H9 (cell line): ENCODE data around the gene SMARCC2. TPM values are rescaled to one million over a fixed set of nuclear protein-coding genes. Genes with fewer than 3 reads are reported as not detected.

Source experiments
- DNase-seq: peaks from one replicate; pipeline ENCODE4 v3.0.0-alpha.2; 2017
- H2AFZ ChIP-seq: one replicate; pipeline ENCODE4 v1.6.1; 2013; ENCODE audit warnings: mild to moderate bottlenecking, low read length, control low read depth, moderate library complexity
- H2AK5ac ChIP-seq: 2 replicates; pipeline ENCODE4 v1.6.1; 2013; ENCODE audit warnings: low read length, control low read depth, mixed read lengths; ENCODE audit not compliant: insufficient read length
- H2BK120ac ChIP-seq: one replicate; pipeline ENCODE4 v1.6.1; 2013; ENCODE audit warnings: low read depth, mild to moderate bottlenecking, low read length, control low read depth, inconsistent platforms; ENCODE audit not compliant: poor library complexity, severe bottlenecking
- H2BK12ac ChIP-seq: 2 replicates; pipeline ENCODE4 v1.6.1; 2013; ENCODE audit warnings: low read length, control low read depth, mixed read lengths, low read depth; ENCODE audit not compliant: insufficient read length
- H2BK15ac ChIP-seq: 2 replicates; pipeline ENCODE4 v1.6.1; 2013; ENCODE audit warnings: low read depth, low read length, control low read depth
- H2BK20ac ChIP-seq: one replicate; pipeline ENCODE4 v1.6.1; 2013; ENCODE audit warnings: low read depth, mild to moderate bottlenecking, low read length, control low read depth, inconsistent platforms; ENCODE audit not compliant: poor library complexity, severe bottlenecking
- H2BK5ac ChIP-seq: 2 replicates; pipeline ENCODE4 v1.6.1; 2013; ENCODE audit warnings: low read length, control low read depth, mixed read lengths; ENCODE audit not compliant: insufficient read length
- H3K14ac ChIP-seq: 2 replicates; pipeline ENCODE4 v1.6.1; 2013; ENCODE audit warnings: low read length, control low read depth; ENCODE audit not compliant: insufficient read depth
- H3K18ac ChIP-seq: 2 replicates; pipeline ENCODE4 v1.6.1; 2013; ENCODE audit warnings: low read depth, mild to moderate bottlenecking, mixed read lengths, low read length, control low read depth; ENCODE audit not compliant: insufficient read length
- H3K23ac ChIP-seq: 2 replicates; pipeline ENCODE4 v1.6.1; 2013; ENCODE audit warnings: low read length, control low read depth, mixed read lengths, low read depth; ENCODE audit not compliant: insufficient read length
- H3K23me2 ChIP-seq: 2 replicates; pipeline ENCODE4 v1.6.1; 2013; ENCODE audit warnings: low read depth, mild to moderate bottlenecking, mixed read lengths, low read length, control low read depth; ENCODE audit not compliant: insufficient read length, poor library complexity, severe bottlenecking
- H3K27ac ChIP-seq: 2 replicates; pipeline ENCODE4 v1.5.1; 2013; ENCODE audit warnings: low read length, control low read depth, mixed read lengths, low read depth; ENCODE audit not compliant: insufficient read length
- H3K27me3 ChIP-seq: 2 replicates; pipeline ENCODE4 v1.6.1; 2013; ENCODE audit warnings: low read length, control low read depth, inconsistent platforms; ENCODE audit not compliant: insufficient read depth
- H3K4ac ChIP-seq: 2 replicates; pipeline ENCODE4 v1.6.1; 2013; ENCODE audit warnings: low read depth, mild to moderate bottlenecking, control low read depth, inconsistent platforms, low read length, moderate library complexity
- H3K4me1 ChIP-seq: 2 replicates; pipeline ENCODE4 v1.6.1; 2013; ENCODE audit warnings: low read length, control low read depth, inconsistent platforms; ENCODE audit not compliant: insufficient read depth
- H3K4me2 ChIP-seq: 2 replicates; pipeline ENCODE4 v1.6.1; 2013; ENCODE audit warnings: low read length, control low read depth, mixed read lengths; ENCODE audit not compliant: insufficient read length, insufficient read depth
- H3K56ac ChIP-seq: 2 replicates; pipeline ENCODE4 v1.6.1; 2013; ENCODE audit warnings: low read depth, mild to moderate bottlenecking, mixed read lengths, low read length, control low read depth; ENCODE audit not compliant: insufficient read length
- H3K79me1 ChIP-seq: 2 replicates; pipeline ENCODE4 v1.6.1; 2013; ENCODE audit warnings: low read depth, mild to moderate bottlenecking, moderate library complexity, low read length, control low read depth, inconsistent platforms; ENCODE audit not compliant: insufficient read depth, poor library complexity, severe bottlenecking
- H3K79me2 ChIP-seq: 2 replicates; pipeline ENCODE4 v1.6.1; 2013; ENCODE audit warnings: low read length, control low read depth, inconsistent platforms; ENCODE audit not compliant: insufficient read depth
- H3K9ac ChIP-seq: 2 replicates; pipeline ENCODE4 v1.6.1; 2013; ENCODE audit warnings: low read length, control low read depth, mixed read lengths; ENCODE audit not compliant: insufficient read length; ENCODE audit errors: extremely low read depth
- H3K9me3 ChIP-seq: one replicate; pipeline ENCODE4 v1.6.1; 2013; ENCODE audit warnings: low read depth, low read length, inconsistent platforms; ENCODE audit not compliant: control insufficient read depth
- H3T11ph ChIP-seq: one replicate; pipeline ENCODE4 v1.6.1; 2013; ENCODE audit warnings: mild to moderate bottlenecking, low read length, control low read depth, inconsistent platforms
- H4K20me1 ChIP-seq: one replicate; pipeline ENCODE4 v1.6.1; 2013; ENCODE audit not compliant: control insufficient read depth, insufficient read length, insufficient read depth
- H4K5ac ChIP-seq: 2 replicates; pipeline ENCODE4 v1.6.1; 2013; ENCODE audit warnings: low read depth, mild to moderate bottlenecking, mixed read lengths, low read length, control low read depth; ENCODE audit not compliant: insufficient read length
- H4K8ac ChIP-seq: replicated peaks from 2 replicates; pipeline ENCODE4 v1.6.1; 2013; ENCODE audit warnings: low read length, control low read depth, mixed read lengths, low read depth; ENCODE audit not compliant: insufficient read length
- H4K91ac ChIP-seq: 2 replicates; pipeline ENCODE4 v1.6.1; 2013; ENCODE audit warnings: low read depth, mild to moderate bottlenecking, moderate library complexity, mixed read lengths, low read length, control low read depth; ENCODE audit not compliant: insufficient read length
- H3K27ac Mint-ChIP-seq, 3 experiments: 2 replicates in 2 of 3; 3 replicates in 1 of 3; pipeline ENCODE4 v1.8.0; 2020 to 2021; ENCODE audit warnings: mixed read lengths in 3 of 3, mild to moderate bottlenecking in 1 of 3, moderate library complexity in 1 of 3
- H3K27me3 Mint-ChIP-seq: 2 replicates; pipeline ENCODE4 v1.8.0; 2021; ENCODE audit warnings: low read depth, mild to moderate bottlenecking, moderate library complexity, mixed read lengths
- H3K36me3 Mint-ChIP-seq, 3 experiments: 2 replicates in 2 of 3; 3 replicates in 1 of 3; pipeline ENCODE4 v1.8.0; 2020 to 2021; ENCODE audit warnings: low read depth in 3 of 3, mixed read lengths in 3 of 3; ENCODE audit not compliant: insufficient read depth in 1 of 3
- H3K4me1 Mint-ChIP-seq, 2 experiments: 2 replicates each; pipeline ENCODE4 v1.8.0; 2020; ENCODE audit warnings: mixed read lengths in 2 of 2
- H3K4me3 Mint-ChIP-seq, 2 experiments: 2 replicates in 1 of 2; 3 replicates in 1 of 2; pipeline ENCODE4 v1.8.0; 2020 to 2021; ENCODE audit warnings: mild to moderate bottlenecking in 2 of 2, mixed read lengths in 2 of 2, moderate library complexity in 1 of 2
- H3K9me3 Mint-ChIP-seq, 2 experiments: 2 replicates in 1 of 2; 3 replicates in 1 of 2; pipeline ENCODE4 v1.8.0; 2020; ENCODE audit warnings: mild to moderate bottlenecking in 2 of 2, mixed read lengths in 2 of 2, moderate library complexity in 1 of 2
- CTCF ChIP-seq: fragments of 200-600 bp; sonication (generic); conservative IDR thresholded peaks from 3 replicates; pipeline ENCODE4 v1.8.0; 2021; ENCODE audit warnings: antibody characterized with exemption, mild to moderate bottlenecking
- WGBS: extraction: QIAGEN DNeasy Blood & Tissue Kit; methylation state at CpG from one replicate; pipeline ENCODE4 v1.1.7; 2013; ENCODE audit warnings: missing lambda C conversion rate, low lambda C conversion rate, mixed read lengths; ENCODE audit not compliant: insufficient read length; ENCODE audit errors: extremely low coverage; 5-methylcytosine and 5-hydroxymethylcytosine counted together
- total RNA-seq: library from RNA; stranded (reverse); gene quantifications from 2 replicates; pipeline ENCODE4 v1.2.1, GENCODE V29; 2021

Gene SMARCC2
- total RNA-seq, 1 experiment from 2014 or later = 86.9 TPM

GRCh38 chr12:56220611-56221231 is 31.4 kb upstream of the SMARCC2 start:
- Mint-ChIP-seq H3K36me3 (peaks cover 15 to 25% (median 19%) of the 10 kb centered on the region in 3 experiments), H3K9me3 (no peaks in the 10 kb centered on the region; a peak in 1 of 5 replicates), H3K4me1 (peaks cover 32 to 39% of the 10 kb centered on the region in 2 experiments), H3K4me3 (peak overlapping the region; percentile 98 to 99), H3K27me3 (no peaks in the 10 kb centered on the region; the same call in 1 of the 2 replicates), H3K27ac (peak overlapping the region; percentile 98)
- Histone ChIP-seq H2BK5ac (no peak overlapping the region), H3K4me2 (peak overlapping the region; percentile 69), H2AFZ (no peak overlapping the region), H3K4ac (no peak overlapping the region), H4K8ac (no peak overlapping the region), H2BK20ac (no peak overlapping the region), H3K4me1 (peaks cover 2% of the 10 kb centered on the region; the same call in 1 of the 2 replicates), H3K79me1 (no peaks in the 10 kb centered on the region), H2BK120ac (no peak overlapping the region), H3K23me2 (peaks cover 26% of the 10 kb centered on the region), H2BK15ac (no peak overlapping the region), H3K23ac (no peak overlapping the region), H3T11ph (no peak overlapping the region), H3K56ac (no peak overlapping the region), H3K79me2 (no peaks in the 10 kb centered on the region; the same call in 1 of the 2 replicates), H3K27me3 (no peaks in the 10 kb centered on the region), H3K9me3 (no peaks in the 10 kb centered on the region), H4K91ac (no peak overlapping the region), H4K5ac (no peak overlapping the region), H4K20me1 (no peaks in the 10 kb centered on the region), H3K18ac (no peak overlapping the region), H3K14ac (no peak overlapping the region), H3K27ac (no peak overlapping the region), H2BK12ac (no peak overlapping the region), H3K9ac (peak overlapping the region; percentile 67), H2AK5ac (no peak overlapping the region)
- DNase-seq = no peak
- WGBS = no CpG with 5 or more reads among the region's 10 CpGs
- TF ChIP-seq CTCF = no peak
